Urinary bladder (tissue), 4 donors: Measurements from ENCODE around the gene TBC1D14. TPM values are rescaled to one million over a fixed set of nuclear protein-coding genes. Genes with fewer than 3 reads are reported as not detected.

Experiments used
- DNase-seq: peaks from one replicate; pipeline ENCODE4 v3.0.0-alpha.2; 2015; ENCODE audit errors: extremely low spot score
- H3K27ac ChIP-seq: one replicate; pipeline ENCODE4 v1.5.1; 2013; ENCODE audit warnings: low read depth, mild to moderate bottlenecking, moderate library complexity
- H3K36me3 ChIP-seq: one replicate; pipeline ENCODE4 v1.6.1; 2013; ENCODE audit warnings: mild to moderate bottlenecking, moderate library complexity; ENCODE audit not compliant: insufficient read depth
- H3K4me1 ChIP-seq: one replicate; pipeline ENCODE4 v1.6.1; 2013; ENCODE audit warnings: mild to moderate bottlenecking, moderate library complexity; ENCODE audit not compliant: insufficient read depth
- H3K4me3 ChIP-seq: one replicate; pipeline ENCODE4 v1.5.1; 2013; ENCODE audit warnings: low read depth, low read length
- WGBS: extraction: QIAGEN DNeasy Blood & Tissue Kit; methylation state at CpG from one replicate; pipeline ENCODE4 v1.1.7; 2013; 5-methylcytosine and 5-hydroxymethylcytosine counted together
- polyA plus RNA-seq: library from polyadenylated mRNA; stranded (reverse); fragments of 200-250 nt; gene quantifications from one replicate; pipeline ENCODE4 v1.2.3, GENCODE V29; 2013
- total RNA-seq: library from RNA; depleted of rRNA; stranded (reverse); fragments of >200 nt; gene quantifications from one replicate; pipeline ENCODE4 v1.2.3, GENCODE V29; 2014
- donor health status: healthy with polysubstance abuse.
- donor health status: healthy.

The TBC1D14 gene
- total and polyA plus RNA-seq, 2 donors, result 33.0 to 40.7 TPM

- DNase-seq, result no peak
- no peak overlapping the region for H3K27ac ChIP-seq
Observed at GRCh38 chr4:7041246-7041645, 131.6 kb downstream of the TBC1D14 start.

GRCh38 chr4:7041801-7042502 lies 132.3 kb downstream of the TBC1D14 start:
- 18% methylated on average over 42 of the region's 42 CpGs for WGBS
- Histone ChIP-seq H3K4me1 (no peaks in the 10 kb centered on the region), H3K4me3 (peak overlapping the region; percentile 54), H3K27ac (peak overlapping the region; percentile 27), H3K36me3 (no peaks in the 10 kb centered on the region)
- DNase-seq, result no peak

More at GRCh38 chr4:7041246-7041645, 131.6 kb downstream of the TBC1D14 start:
- H3K4me3 ChIP-seq, result no peak overlapping the region
- 92% methylated on average over 19 of the region's 19 CpGs for WGBS
- H3K36me3 ChIP-seq, result no peaks in the 10 kb centered on the region
- H3K4me1 ChIP-seq, result no peaks in the 10 kb centered on the region

- WGBS, result under 1% methylated on average over 90 of the region's 90 CpGs
- DNase-seq, result peak; percentile 89
- H3K36me3 ChIP-seq, result no peaks in the 10 kb centered on the region
- H3K4me3 ChIP-seq, result peak overlapping the region; percentile 91
- H3K27ac ChIP-seq, result peak overlapping the region; percentile 27
- H3K4me1 ChIP-seq, result no peaks in the 10 kb centered on the region
Observed at GRCh38 chr4:7042503-7043283, 133.1 kb downstream of the TBC1D14 start.

- DNase-seq, result no peak
- WGBS, result under 1% methylated on average over 91 of the region's 119 CpGs
- peak within 1 kb of the TSS; percentile 91 for H3K4me3 ChIP-seq
- H3K36me3 ChIP-seq, result no peaks in the 10 kb centered on the region
- H3K4me1 ChIP-seq, result no peaks in the 10 kb centered on the region
- H3K27ac ChIP-seq, result peak within 1 kb of the TSS; percentile 66
Observed at GRCh38 chr4:7043284-7044136, 133.9 kb downstream of the TBC1D14 start, which contains the start of gene TADA2B. TSS of gene TADA2B (plus strand) at chr4:7043372. CDS start at chr4:7043580, 208 bp downstream.

- Histone ChIP-seq H3K4me3 (peak overlapping the region; percentile 91), H3K27ac (no peak overlapping the region), H3K36me3 (no peaks in the 10 kb centered on the region), H3K4me1 (no peaks in the 10 kb centered on the region)
- DNase-seq, result no peak
- 14% methylated on average over 29 of the region's 29 CpGs for WGBS
Observed at GRCh38 chr4:7044137-7044930, 134.7 kb downstream of the TBC1D14 start.

- 86% methylated on average over 8 of the region's 8 CpGs for WGBS
- no peaks in the 10 kb centered on the region for H3K36me3 ChIP-seq
- no peak overlapping the region for H3K27ac ChIP-seq
- H3K4me1 ChIP-seq, result no peaks in the 10 kb centered on the region
- DNase-seq, result no peak
- no peak overlapping the region for H3K4me3 ChIP-seq
Observed at GRCh38 chr4:7045553-7045952, 135.9 kb downstream of the TBC1D14 start.

- Histone ChIP-seq H3K36me3 (no peaks in the 10 kb centered on the region), H3K4me3 (no peak overlapping the region), H3K27ac (no peak overlapping the region), H3K4me1 (no peaks in the 10 kb centered on the region)
- 76% methylated on average over 23 of the region's 23 CpGs for WGBS
- no peak for DNase-seq
Observed at GRCh38 chr4:7045961-7046921, 136.6 kb downstream of the TBC1D14 start.

- WGBS, result 91% methylated on average over 9 of the region's 9 CpGs
- Histone ChIP-seq H3K27ac (no peak overlapping the region), H3K4me3 (no peak overlapping the region), H3K4me1 (no peaks in the 10 kb centered on the region), H3K36me3 (no peaks in the 10 kb centered on the region)
- DNase-seq, result no peak
Observed at GRCh38 chr4:7046971-7047370, 137.3 kb downstream of the TBC1D14 start.

- H3K4me3 ChIP-seq, result no peak overlapping the region
- whole genome bisulfite sequencing, result 92% methylated on average over 12 of the region's 12 CpGs
- no peaks in the 10 kb centered on the region for H3K36me3 ChIP-seq
- no peaks in the 10 kb centered on the region for H3K4me1 ChIP-seq
- H3K27ac ChIP-seq, result no peak overlapping the region
- DNase-seq, result no peak
Observed at GRCh38 chr4:7048642-7049041, 139.0 kb downstream of the TBC1D14 start.

- H3K4me1 ChIP-seq, result no peaks in the 10 kb centered on the region
- 96% methylated on average over 4 of the region's 4 CpGs for WGBS
- H3K36me3 ChIP-seq, result no peaks in the 10 kb centered on the region
- no peak for DNase-seq
- no peak overlapping the region for H3K27ac ChIP-seq
- no peak overlapping the region for H3K4me3 ChIP-seq
Observed at GRCh38 chr4:7049295-7049694, 139.7 kb downstream of the TBC1D14 start.

GRCh38 chr4:7049739-7050138 lies 140.1 kb downstream of the TBC1D14 start:
- 93% methylated on average over 11 of the region's 11 CpGs for WGBS
- no peak overlapping the region for H3K4me3 ChIP-seq
- no peak for DNase-seq
- H3K4me1 ChIP-seq, result no peaks in the 10 kb centered on the region
- H3K36me3 ChIP-seq, result no peaks in the 10 kb centered on the region
- no peak overlapping the region for H3K27ac ChIP-seq
